Osteoblast (primary cell): ENCODE data around the gene MMEL1. TPM values are rescaled to one million over a fixed set of nuclear protein-coding genes. Genes with fewer than 3 reads are reported as not detected.

Source experiments
- DNase-seq: peaks from one replicate; pipeline ENCODE4 v3.0.0; 2011; ENCODE audit warnings: low spot score, mixed read lengths; ENCODE audit not compliant: insufficient read length; ENCODE audit errors: missing footprints
- H2AFZ ChIP-seq: 2 replicates; pipeline ENCODE4 v1.6.0; 2011; ENCODE audit warnings: mild to moderate bottlenecking, low read length
- H3K27ac ChIP-seq: 2 replicates; pipeline ENCODE4 v1.5.1; 2011; ENCODE audit warnings: mild to moderate bottlenecking, low read depth, low read length, moderate library complexity
- H3K27me3 ChIP-seq: 2 replicates; pipeline ENCODE4 v1.6.0; 2012; ENCODE audit warnings: mild to moderate bottlenecking, control low read depth, inconsistent platforms, low read length, moderate library complexity; ENCODE audit not compliant: insufficient read depth
- H3K36me3 ChIP-seq: 2 replicates; pipeline ENCODE4 v1.5.1; 2011; ENCODE audit warnings: mild to moderate bottlenecking, low read length, control low read depth, moderate library complexity; ENCODE audit not compliant: insufficient read depth
- H3K4me1 ChIP-seq: 2 replicates; pipeline ENCODE4 v1.5.1; 2011; ENCODE audit warnings: mild to moderate bottlenecking, low read length, control low read depth, moderate library complexity; ENCODE audit not compliant: insufficient read depth
- H3K4me2 ChIP-seq: 2 replicates; pipeline ENCODE4 v1.6.0; 2011; ENCODE audit warnings: mild to moderate bottlenecking, low read length; ENCODE audit not compliant: insufficient read depth
- H3K4me3 ChIP-seq: fragments of 200-600 bp; sonication (generic); 3 replicates; pipeline ENCODE4 v1.5.1; 2012; ENCODE audit warnings: mild to moderate bottlenecking, low read length, inconsistent platforms; ENCODE audit not compliant: insufficient read depth
- H3K79me2 ChIP-seq: 2 replicates; pipeline ENCODE4 v1.6.0; 2012; ENCODE audit warnings: mild to moderate bottlenecking, low read length, control low read depth, inconsistent platforms; ENCODE audit not compliant: insufficient read depth
- H3K9me3 ChIP-seq: 2 replicates; pipeline ENCODE4 v1.5.1; 2011; ENCODE audit warnings: low read depth, low read length, control low read depth
- H4K20me1 ChIP-seq: 2 replicates; pipeline ENCODE4 v1.6.0; 2012; ENCODE audit warnings: mild to moderate bottlenecking, low read length, control low read depth; ENCODE audit not compliant: insufficient read depth
- total RNA-seq: library from RNA; depleted of rRNA; stranded (reverse); fragments of >200 nt; gene quantifications from 2 replicates; pipeline ENCODE4 v1.2.3, GENCODE V29; 2012
- TF ChIP-seq, protein P1 (sequence below): IDR thresholded peaks from 2 replicates; pipeline ENCODE4 v1.5.1; 2011; ENCODE audit warnings: mild to moderate bottlenecking, low read depth, low read length, moderate library complexity; ENCODE audit errors: extremely low read depth

The MMEL1 gene
- total RNA-seq, 1 donor: under 0.01 TPM

- Histone ChIP-seq H3K79me2 (peaks cover 8% of the 10 kb centered on the region), H3K9me3 (peaks cover 2% of the 10 kb centered on the region), H3K4me1 (peaks cover 6% of the 10 kb centered on the region), H3K36me3 (no peaks in the 10 kb centered on the region), H3K4me2 (peak overlapping the region; percentile 92), H4K20me1 (no peaks in the 10 kb centered on the region), H3K27me3 (no peaks in the 10 kb centered on the region), H2AFZ (peak overlapping the region; percentile 93), H3K4me3 (peak overlapping the region; percentile 88), H3K27ac (no peak overlapping the region)
- TF ChIP-seq, protein P1, sequence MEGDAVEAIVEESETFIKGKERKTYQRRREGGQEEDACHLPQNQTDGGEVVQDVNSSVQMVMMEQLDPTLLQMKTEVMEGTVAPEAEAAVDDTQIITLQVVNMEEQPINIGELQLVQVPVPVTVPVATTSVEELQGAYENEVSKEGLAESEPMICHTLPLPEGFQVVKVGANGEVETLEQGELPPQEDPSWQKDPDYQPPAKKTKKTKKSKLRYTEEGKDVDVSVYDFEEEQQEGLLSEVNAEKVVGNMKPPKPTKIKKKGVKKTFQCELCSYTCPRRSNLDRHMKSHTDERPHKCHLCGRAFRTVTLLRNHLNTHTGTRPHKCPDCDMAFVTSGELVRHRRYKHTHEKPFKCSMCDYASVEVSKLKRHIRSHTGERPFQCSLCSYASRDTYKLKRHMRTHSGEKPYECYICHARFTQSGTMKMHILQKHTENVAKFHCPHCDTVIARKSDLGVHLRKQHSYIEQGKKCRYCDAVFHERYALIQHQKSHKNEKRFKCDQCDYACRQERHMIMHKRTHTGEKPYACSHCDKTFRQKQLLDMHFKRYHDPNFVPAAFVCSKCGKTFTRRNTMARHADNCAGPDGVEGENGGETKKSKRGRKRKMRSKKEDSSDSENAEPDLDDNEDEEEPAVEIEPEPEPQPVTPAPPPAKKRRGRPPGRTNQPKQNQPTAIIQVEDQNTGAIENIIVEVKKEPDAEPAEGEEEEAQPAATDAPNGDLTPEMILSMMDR: no peak
- peak; percentile 73 for DNase-seq
Measured at GRCh38 chr1:2643414-2644077, 10.7 kb upstream of the MMEL1 start.

GRCh38 chr1:2642560-2643413 lies 10.0 kb upstream of the MMEL1 start:
- no peaks in the 10 kb centered on the region for H3K27me3 ChIP-seq
- TF ChIP-seq, protein P1: no peak
- H3K36me3 ChIP-seq: no peaks in the 10 kb centered on the region
- H4K20me1 ChIP-seq: no peaks in the 10 kb centered on the region
- H3K9me3 ChIP-seq: peaks cover 2% of the 10 kb centered on the region
- peak overlapping the region; percentile 56 for H3K27ac ChIP-seq
- H3K4me3 ChIP-seq: peak overlapping the region; percentile 88
- H2AFZ ChIP-seq: peak overlapping the region; percentile 93
- peak; percentile 100 for DNase-seq
- peaks cover 8% of the 10 kb centered on the region for H3K79me2 ChIP-seq
- peaks cover 6% of the 10 kb centered on the region for H3K4me1 ChIP-seq
- peak overlapping the region; percentile 92 for H3K4me2 ChIP-seq

GRCh38 chr1:2642131-2642559 lies 9.3 kb upstream of the MMEL1 start:
- H3K27ac ChIP-seq: peak overlapping the region; percentile 56
- H3K9me3 ChIP-seq: peaks cover 2% of the 10 kb centered on the region
- no peaks in the 10 kb centered on the region for H3K27me3 ChIP-seq
- peak overlapping the region; percentile 93 for H2AFZ ChIP-seq
- peaks cover 6% of the 10 kb centered on the region for H3K4me1 ChIP-seq
- H3K36me3 ChIP-seq: no peaks in the 10 kb centered on the region
- peak; percentile 76 for DNase-seq
- peak overlapping the region; percentile 88 for H3K4me3 ChIP-seq
- H4K20me1 ChIP-seq: no peaks in the 10 kb centered on the region
- H3K4me2 ChIP-seq: peak overlapping the region; percentile 92
- TF ChIP-seq, protein P1: no peak
- peaks cover 8% of the 10 kb centered on the region for H3K79me2 ChIP-seq
